H9 (cell line): ENCODE data around the gene UQCC3. TPM values are rescaled to one million over a fixed set of nuclear protein-coding genes. Genes with fewer than 3 reads are reported as not detected.

Source experiments
- DNase-seq: peaks from one replicate; pipeline ENCODE4 v3.0.0-alpha.2; 2017
- H2AFZ ChIP-seq: one replicate; pipeline ENCODE4 v1.6.1; 2013; ENCODE audit warnings: mild to moderate bottlenecking, low read length, control low read depth, moderate library complexity
- H2AK5ac ChIP-seq: 2 replicates; pipeline ENCODE4 v1.6.1; 2013; ENCODE audit warnings: low read length, control low read depth, mixed read lengths; ENCODE audit not compliant: insufficient read length
- H2BK120ac ChIP-seq: one replicate; pipeline ENCODE4 v1.6.1; 2013; ENCODE audit warnings: low read depth, mild to moderate bottlenecking, low read length, control low read depth, inconsistent platforms; ENCODE audit not compliant: poor library complexity, severe bottlenecking
- H2BK12ac ChIP-seq: 2 replicates; pipeline ENCODE4 v1.6.1; 2013; ENCODE audit warnings: low read length, control low read depth, mixed read lengths, low read depth; ENCODE audit not compliant: insufficient read length
- H2BK15ac ChIP-seq: 2 replicates; pipeline ENCODE4 v1.6.1; 2013; ENCODE audit warnings: low read depth, low read length, control low read depth
- H2BK20ac ChIP-seq: one replicate; pipeline ENCODE4 v1.6.1; 2013; ENCODE audit warnings: low read depth, mild to moderate bottlenecking, low read length, control low read depth, inconsistent platforms; ENCODE audit not compliant: poor library complexity, severe bottlenecking
- H2BK5ac ChIP-seq: 2 replicates; pipeline ENCODE4 v1.6.1; 2013; ENCODE audit warnings: low read length, control low read depth, mixed read lengths; ENCODE audit not compliant: insufficient read length
- H3K14ac ChIP-seq: 2 replicates; pipeline ENCODE4 v1.6.1; 2013; ENCODE audit warnings: low read length, control low read depth; ENCODE audit not compliant: insufficient read depth
- H3K18ac ChIP-seq: 2 replicates; pipeline ENCODE4 v1.6.1; 2013; ENCODE audit warnings: low read depth, mild to moderate bottlenecking, mixed read lengths, low read length, control low read depth; ENCODE audit not compliant: insufficient read length
- H3K23ac ChIP-seq: 2 replicates; pipeline ENCODE4 v1.6.1; 2013; ENCODE audit warnings: low read length, control low read depth, mixed read lengths, low read depth; ENCODE audit not compliant: insufficient read length
- H3K23me2 ChIP-seq: 2 replicates; pipeline ENCODE4 v1.6.1; 2013; ENCODE audit warnings: low read depth, mild to moderate bottlenecking, mixed read lengths, low read length, control low read depth; ENCODE audit not compliant: insufficient read length, poor library complexity, severe bottlenecking
- H3K27ac ChIP-seq: 2 replicates; pipeline ENCODE4 v1.5.1; 2013; ENCODE audit warnings: low read length, control low read depth, mixed read lengths, low read depth; ENCODE audit not compliant: insufficient read length
- H3K27me3 ChIP-seq: 2 replicates; pipeline ENCODE4 v1.6.1; 2013; ENCODE audit warnings: low read length, control low read depth, inconsistent platforms; ENCODE audit not compliant: insufficient read depth
- H3K4ac ChIP-seq: 2 replicates; pipeline ENCODE4 v1.6.1; 2013; ENCODE audit warnings: low read depth, mild to moderate bottlenecking, control low read depth, inconsistent platforms, low read length, moderate library complexity
- H3K4me1 ChIP-seq: 2 replicates; pipeline ENCODE4 v1.6.1; 2013; ENCODE audit warnings: low read length, control low read depth, inconsistent platforms; ENCODE audit not compliant: insufficient read depth
- H3K4me2 ChIP-seq: 2 replicates; pipeline ENCODE4 v1.6.1; 2013; ENCODE audit warnings: low read length, control low read depth, mixed read lengths; ENCODE audit not compliant: insufficient read length, insufficient read depth
- H3K56ac ChIP-seq: 2 replicates; pipeline ENCODE4 v1.6.1; 2013; ENCODE audit warnings: low read depth, mild to moderate bottlenecking, mixed read lengths, low read length, control low read depth; ENCODE audit not compliant: insufficient read length
- H3K79me1 ChIP-seq: 2 replicates; pipeline ENCODE4 v1.6.1; 2013; ENCODE audit warnings: low read depth, mild to moderate bottlenecking, moderate library complexity, low read length, control low read depth, inconsistent platforms; ENCODE audit not compliant: insufficient read depth, poor library complexity, severe bottlenecking
- H3K79me2 ChIP-seq: 2 replicates; pipeline ENCODE4 v1.6.1; 2013; ENCODE audit warnings: low read length, control low read depth, inconsistent platforms; ENCODE audit not compliant: insufficient read depth
- H3K9ac ChIP-seq: 2 replicates; pipeline ENCODE4 v1.6.1; 2013; ENCODE audit warnings: low read length, control low read depth, mixed read lengths; ENCODE audit not compliant: insufficient read length; ENCODE audit errors: extremely low read depth
- H3K9me3 ChIP-seq: one replicate; pipeline ENCODE4 v1.6.1; 2013; ENCODE audit warnings: low read depth, low read length, inconsistent platforms; ENCODE audit not compliant: control insufficient read depth
- H3T11ph ChIP-seq: one replicate; pipeline ENCODE4 v1.6.1; 2013; ENCODE audit warnings: mild to moderate bottlenecking, low read length, control low read depth, inconsistent platforms
- H4K20me1 ChIP-seq: one replicate; pipeline ENCODE4 v1.6.1; 2013; ENCODE audit not compliant: control insufficient read depth, insufficient read length, insufficient read depth
- H4K5ac ChIP-seq: 2 replicates; pipeline ENCODE4 v1.6.1; 2013; ENCODE audit warnings: low read depth, mild to moderate bottlenecking, mixed read lengths, low read length, control low read depth; ENCODE audit not compliant: insufficient read length
- H4K8ac ChIP-seq: replicated peaks from 2 replicates; pipeline ENCODE4 v1.6.1; 2013; ENCODE audit warnings: low read length, control low read depth, mixed read lengths, low read depth; ENCODE audit not compliant: insufficient read length
- H4K91ac ChIP-seq: 2 replicates; pipeline ENCODE4 v1.6.1; 2013; ENCODE audit warnings: low read depth, mild to moderate bottlenecking, moderate library complexity, mixed read lengths, low read length, control low read depth; ENCODE audit not compliant: insufficient read length
- H3K27ac Mint-ChIP-seq, 3 experiments: 2 replicates in 2 of 3; 3 replicates in 1 of 3; pipeline ENCODE4 v1.8.0; 2020 to 2021; ENCODE audit warnings: mixed read lengths in 3 of 3, mild to moderate bottlenecking in 1 of 3, moderate library complexity in 1 of 3
- H3K27me3 Mint-ChIP-seq: 2 replicates; pipeline ENCODE4 v1.8.0; 2021; ENCODE audit warnings: low read depth, mild to moderate bottlenecking, moderate library complexity, mixed read lengths
- H3K36me3 Mint-ChIP-seq, 3 experiments: 2 replicates in 2 of 3; 3 replicates in 1 of 3; pipeline ENCODE4 v1.8.0; 2020 to 2021; ENCODE audit warnings: low read depth in 3 of 3, mixed read lengths in 3 of 3; ENCODE audit not compliant: insufficient read depth in 1 of 3
- H3K4me1 Mint-ChIP-seq, 2 experiments: 2 replicates each; pipeline ENCODE4 v1.8.0; 2020; ENCODE audit warnings: mixed read lengths in 2 of 2
- H3K4me3 Mint-ChIP-seq, 2 experiments: 2 replicates in 1 of 2; 3 replicates in 1 of 2; pipeline ENCODE4 v1.8.0; 2020 to 2021; ENCODE audit warnings: mild to moderate bottlenecking in 2 of 2, mixed read lengths in 2 of 2, moderate library complexity in 1 of 2
- H3K9me3 Mint-ChIP-seq, 2 experiments: 2 replicates in 1 of 2; 3 replicates in 1 of 2; pipeline ENCODE4 v1.8.0; 2020; ENCODE audit warnings: mild to moderate bottlenecking in 2 of 2, mixed read lengths in 2 of 2, moderate library complexity in 1 of 2
- CTCF ChIP-seq: fragments of 200-600 bp; sonication (generic); conservative IDR thresholded peaks from 3 replicates; pipeline ENCODE4 v1.8.0; 2021; ENCODE audit warnings: antibody characterized with exemption, mild to moderate bottlenecking
- WGBS: extraction: QIAGEN DNeasy Blood & Tissue Kit; methylation state at CpG from one replicate; pipeline ENCODE4 v1.1.7; 2013; ENCODE audit warnings: missing lambda C conversion rate, low lambda C conversion rate, mixed read lengths; ENCODE audit not compliant: insufficient read length; ENCODE audit errors: extremely low coverage; 5-methylcytosine and 5-hydroxymethylcytosine counted together
- total RNA-seq: library from RNA; stranded (reverse); gene quantifications from 2 replicates; pipeline ENCODE4 v1.2.1, GENCODE V29; 2021

Gene UQCC3
- total RNA-seq, 1 experiment from 2014 or later = 11.1 TPM

GRCh38 chr11:62708793-62709192 lies 37.3 kb downstream of the UQCC3 start:
- no peak overlapping the region for H2BK15ac ChIP-seq
- TF ChIP-seq CTCF = no peak
- H2BK12ac ChIP-seq = no peak overlapping the region
- H3K27ac ChIP-seq = peak overlapping the region; percentile 92
- no peak overlapping the region for H3K23ac ChIP-seq
- no peaks in the 10 kb centered on the region for H3K27me3 ChIP-seq
- H2AK5ac ChIP-seq = peak overlapping the region; percentile 26
- H3K27me3 Mint-ChIP-seq = no peaks in the 10 kb centered on the region
- no peaks in the 10 kb centered on the region; the same call in 1 of the 2 replicates for H3K79me2 ChIP-seq
- no peak overlapping the region for H2AFZ ChIP-seq
- H3K4me1 ChIP-seq = peaks cover 2% of the 10 kb centered on the region; the same call in 1 of the 2 replicates
- no peak overlapping the region for H3T11ph ChIP-seq
- no peak overlapping the region for H3K56ac ChIP-seq
- H4K20me1 ChIP-seq = no peaks in the 10 kb centered on the region
- H2BK120ac ChIP-seq = no peak overlapping the region
- no CpG with 5 or more reads among the region's 7 CpGs for WGBS
- H4K91ac ChIP-seq = no peak overlapping the region
- peaks cover 28% of the 10 kb centered on the region for H3K23me2 ChIP-seq
- H3K9ac ChIP-seq = peak overlapping the region; percentile 91
- no peak overlapping the region for H3K4ac ChIP-seq
- no peak overlapping the region for H2BK5ac ChIP-seq
- DNase-seq = peak; percentile 58
- H3K9me3 ChIP-seq = no peaks in the 10 kb centered on the region
- H3K4me3 Mint-ChIP-seq = peak overlapping the region; percentile 84 to 91
- H3K4me2 ChIP-seq = peak overlapping the region; percentile 99
- peaks cover 44 to 48% of the 10 kb centered on the region in 2 experiments for H3K4me1 Mint-ChIP-seq
- H3K36me3 Mint-ChIP-seq = peaks cover 26 to 45% (median 33%) of the 10 kb centered on the region in 3 experiments
- no peak overlapping the region for H4K8ac ChIP-seq
- peak overlapping the region; percentile 96 to 100 (median 98) for H3K27ac Mint-ChIP-seq
- H3K79me1 ChIP-seq = no peaks in the 10 kb centered on the region
- H3K14ac ChIP-seq = peak overlapping the region; percentile 90
- H3K18ac ChIP-seq = peak overlapping the region; percentile 65
- no peak overlapping the region for H2BK20ac ChIP-seq
- H4K5ac ChIP-seq = peak overlapping the region; percentile 55
- H3K9me3 Mint-ChIP-seq = no peaks in the 10 kb centered on the region; a peak in 1 of 5 replicates
